Astrocyte of the cerebellum (primary cell): ENCODE measurements around the gene SLC25A26.

ENCODE experiments used
- DNase-seq: peaks from one replicate; pipeline ENCODE4 v3.0.0-alpha.2; 2011; ENCODE audit warnings: low read depth
- H3K4me3 ChIP-seq: 2 replicates; pipeline ENCODE4 v1.5.1; 2011; ENCODE audit warnings: mild to moderate bottlenecking, low read depth, low read length, moderate library complexity
- in situ Hi-C: cut with HindIII; loops from 2 replicates; pipeline ENCODE4 v1.10.0; 2017; ENCODE audit warnings: low sequenced_read_pairs
- TF ChIP-seq, protein P1 (sequence below): IDR thresholded peaks from 2 replicates; pipeline ENCODE4 v1.5.1; 2012; ENCODE audit warnings: low read length, low read depth, moderate library complexity, mild to moderate bottlenecking; ENCODE audit errors: missing control alignments

The SLC25A26 gene

GRCh38 chr3:66182246-66182645 is 38.6 kb upstream of the SLC25A26 start:
- DNase-seq, result no peak
- in situ Hi-C loops, result no loop called here
- TF ChIP-seq, protein P1, sequence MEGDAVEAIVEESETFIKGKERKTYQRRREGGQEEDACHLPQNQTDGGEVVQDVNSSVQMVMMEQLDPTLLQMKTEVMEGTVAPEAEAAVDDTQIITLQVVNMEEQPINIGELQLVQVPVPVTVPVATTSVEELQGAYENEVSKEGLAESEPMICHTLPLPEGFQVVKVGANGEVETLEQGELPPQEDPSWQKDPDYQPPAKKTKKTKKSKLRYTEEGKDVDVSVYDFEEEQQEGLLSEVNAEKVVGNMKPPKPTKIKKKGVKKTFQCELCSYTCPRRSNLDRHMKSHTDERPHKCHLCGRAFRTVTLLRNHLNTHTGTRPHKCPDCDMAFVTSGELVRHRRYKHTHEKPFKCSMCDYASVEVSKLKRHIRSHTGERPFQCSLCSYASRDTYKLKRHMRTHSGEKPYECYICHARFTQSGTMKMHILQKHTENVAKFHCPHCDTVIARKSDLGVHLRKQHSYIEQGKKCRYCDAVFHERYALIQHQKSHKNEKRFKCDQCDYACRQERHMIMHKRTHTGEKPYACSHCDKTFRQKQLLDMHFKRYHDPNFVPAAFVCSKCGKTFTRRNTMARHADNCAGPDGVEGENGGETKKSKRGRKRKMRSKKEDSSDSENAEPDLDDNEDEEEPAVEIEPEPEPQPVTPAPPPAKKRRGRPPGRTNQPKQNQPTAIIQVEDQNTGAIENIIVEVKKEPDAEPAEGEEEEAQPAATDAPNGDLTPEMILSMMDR, result no peak
- no peak overlapping the region for H3K4me3 ChIP-seq

- TF ChIP-seq, protein P1, result no peak
- DNase-seq, result no peak
- no peak overlapping the region for H3K4me3 ChIP-seq
- in situ Hi-C loops, result no loop called here
Observed at GRCh38 chr3:66186545-66186944, 34.3 kb upstream of the SLC25A26 start.

GRCh38 chr3:66195347-66195783 is 25.4 kb upstream of the SLC25A26 start:
- TF ChIP-seq, protein P1, result peak; percentile 51
- peak; percentile 19 for DNase-seq
- in situ Hi-C loops, result no loop called here
- peak overlapping the region; percentile 16 for H3K4me3 ChIP-seq

DNA sequence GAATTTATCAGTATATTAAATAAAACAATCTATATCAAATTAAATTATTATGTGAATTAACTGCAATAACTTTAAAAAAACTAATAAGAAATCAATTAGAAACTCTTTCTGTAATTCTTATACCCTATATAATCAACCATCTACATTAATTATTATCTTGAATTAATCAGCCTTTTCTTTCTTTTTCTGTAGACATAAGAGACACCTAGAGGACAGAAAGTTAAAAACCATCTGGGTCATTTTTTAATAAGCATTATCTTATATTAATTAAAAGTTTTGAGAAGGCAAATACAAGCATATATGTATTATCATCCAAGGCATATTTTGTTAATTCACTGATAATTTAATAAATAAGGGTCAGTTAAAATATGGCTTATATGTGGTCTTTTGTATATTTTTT is 24.2 kb upstream of the SLC25A26 start:
- DNase-seq, result no peak
- TF ChIP-seq, protein P1, result no peak
- no peak overlapping the region for H3K4me3 ChIP-seq
- in situ Hi-C loops, result no loop called here

GRCh38 chr3:66198437-66199088 is 22.2 kb upstream of the SLC25A26 start:
- DNase-seq, result no peak
- in situ Hi-C loops, result no loop called here
- TF ChIP-seq, protein P1, result no peak
- no peak overlapping the region for H3K4me3 ChIP-seq

- no peak overlapping the region for H3K4me3 ChIP-seq
- DNase-seq, result no peak
- in situ Hi-C loops, result no loop called here
- TF ChIP-seq, protein P1, result no peak
Observed at GRCh38 chr3:66199089-66199473, 21.7 kb upstream of the SLC25A26 start.
